Peyer's patch (tissue), 4 donors: ENCODE data around the gene PDGFB.

ENCODE experiments used
- POLR2A ChIP-seq, 2 donors: fragments of 450-650 bp; IDR thresholded peaks; one replicate each; pipeline ENCODE4 v1.5.1; 2017; ENCODE audit warnings: antibody characterized with exemption in 2 of 2, mild to moderate bottlenecking in 2 of 2, moderate library complexity in 2 of 2
- TF ChIP-seq, protein P1 (sequence below), 6 experiments: fragments of 450-650 bp in 4 of 6; fragments of 200-600 bp in 2 of 6; sonication (generic) in 1 of 6; IDR thresholded peaks; one replicate each; pipeline ENCODE4 v1.5.1; 2017 to 2019; ENCODE audit warnings: antibody characterized with exemption in 6 of 6, mild to moderate bottlenecking in 3 of 6, moderate library complexity in 1 of 6

GRCh38 chr22:39282645-39283321 is 38.0 kb upstream of the PDGFB start:
- TF ChIP-seq, protein P1, sequence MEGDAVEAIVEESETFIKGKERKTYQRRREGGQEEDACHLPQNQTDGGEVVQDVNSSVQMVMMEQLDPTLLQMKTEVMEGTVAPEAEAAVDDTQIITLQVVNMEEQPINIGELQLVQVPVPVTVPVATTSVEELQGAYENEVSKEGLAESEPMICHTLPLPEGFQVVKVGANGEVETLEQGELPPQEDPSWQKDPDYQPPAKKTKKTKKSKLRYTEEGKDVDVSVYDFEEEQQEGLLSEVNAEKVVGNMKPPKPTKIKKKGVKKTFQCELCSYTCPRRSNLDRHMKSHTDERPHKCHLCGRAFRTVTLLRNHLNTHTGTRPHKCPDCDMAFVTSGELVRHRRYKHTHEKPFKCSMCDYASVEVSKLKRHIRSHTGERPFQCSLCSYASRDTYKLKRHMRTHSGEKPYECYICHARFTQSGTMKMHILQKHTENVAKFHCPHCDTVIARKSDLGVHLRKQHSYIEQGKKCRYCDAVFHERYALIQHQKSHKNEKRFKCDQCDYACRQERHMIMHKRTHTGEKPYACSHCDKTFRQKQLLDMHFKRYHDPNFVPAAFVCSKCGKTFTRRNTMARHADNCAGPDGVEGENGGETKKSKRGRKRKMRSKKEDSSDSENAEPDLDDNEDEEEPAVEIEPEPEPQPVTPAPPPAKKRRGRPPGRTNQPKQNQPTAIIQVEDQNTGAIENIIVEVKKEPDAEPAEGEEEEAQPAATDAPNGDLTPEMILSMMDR (IDR thresholded peaks at IDR 0.05): no peak
- no peak for TF ChIP-seq POLR2A (IDR thresholded peaks at IDR 0.05)
